ENCODE measurements around the gene KIF12.
"Not testable (repeated sequence)": the region's sequence is repeated elsewhere in the genome, so short reads cannot be mapped to it uniquely, and the experiment has no call there.

KIF12 gene

DNA sequence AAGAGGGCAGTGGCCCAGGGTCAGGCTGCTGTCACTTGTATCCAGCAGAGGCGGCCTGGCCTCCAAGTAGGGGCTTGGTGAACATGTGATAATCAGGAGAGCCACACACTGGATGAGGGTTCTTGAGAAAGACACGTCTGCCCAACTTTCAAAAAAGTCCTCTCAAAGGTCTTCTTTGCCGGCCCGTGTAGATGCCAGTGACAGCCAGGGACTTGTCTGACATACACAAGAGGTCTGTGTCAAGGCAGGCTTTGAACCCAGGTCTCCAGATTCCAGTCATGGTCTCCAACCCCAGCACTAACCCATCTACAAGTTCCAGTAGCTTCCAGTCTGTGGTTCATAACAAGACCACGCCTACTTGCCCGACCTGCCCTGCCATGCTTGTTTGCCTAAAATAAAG, 13.1 kb downstream of the KIF12 start:
- Histone ChIP-seq H3K27ac (ENCODE audit: poor library complexity, severe bottlenecking) (no peak overlapping the region), H3K9me3 (ENCODE audit: severe bottlenecking) (no peaks in the 10 kb centered on the region), H3K27me3 (ENCODE audit: insufficient read depth, poor library complexity, severe bottlenecking) (no peaks in the 10 kb centered on the region), H3K36me3 (ENCODE audit: low read depth) (no peaks in the 10 kb centered on the region), H3K4me1 (ENCODE audit: insufficient read depth, poor library complexity, severe bottlenecking) (no peaks in the 10 kb centered on the region), H3K4me3 (ENCODE audit: severe bottlenecking) (no peak overlapping the region)
- ATAC-seq (ENCODE audit: low read depth) (no peak), DNase-seq (ENCODE audit: low spot score) (peak; percentile 32)
- TF ChIP-seq, protein P1, sequence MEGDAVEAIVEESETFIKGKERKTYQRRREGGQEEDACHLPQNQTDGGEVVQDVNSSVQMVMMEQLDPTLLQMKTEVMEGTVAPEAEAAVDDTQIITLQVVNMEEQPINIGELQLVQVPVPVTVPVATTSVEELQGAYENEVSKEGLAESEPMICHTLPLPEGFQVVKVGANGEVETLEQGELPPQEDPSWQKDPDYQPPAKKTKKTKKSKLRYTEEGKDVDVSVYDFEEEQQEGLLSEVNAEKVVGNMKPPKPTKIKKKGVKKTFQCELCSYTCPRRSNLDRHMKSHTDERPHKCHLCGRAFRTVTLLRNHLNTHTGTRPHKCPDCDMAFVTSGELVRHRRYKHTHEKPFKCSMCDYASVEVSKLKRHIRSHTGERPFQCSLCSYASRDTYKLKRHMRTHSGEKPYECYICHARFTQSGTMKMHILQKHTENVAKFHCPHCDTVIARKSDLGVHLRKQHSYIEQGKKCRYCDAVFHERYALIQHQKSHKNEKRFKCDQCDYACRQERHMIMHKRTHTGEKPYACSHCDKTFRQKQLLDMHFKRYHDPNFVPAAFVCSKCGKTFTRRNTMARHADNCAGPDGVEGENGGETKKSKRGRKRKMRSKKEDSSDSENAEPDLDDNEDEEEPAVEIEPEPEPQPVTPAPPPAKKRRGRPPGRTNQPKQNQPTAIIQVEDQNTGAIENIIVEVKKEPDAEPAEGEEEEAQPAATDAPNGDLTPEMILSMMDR (IDR thresholded peaks at IDR 0.05; ENCODE audit: poor library complexity, severe bottlenecking), result no peak

- TF ChIP-seq, protein P1 (IDR thresholded peaks at IDR 0.05; ENCODE audit: poor library complexity, severe bottlenecking), result no peak
- H3K4me1 ChIP-seq (ENCODE audit: insufficient read depth, poor library complexity, severe bottlenecking), result no peaks in the 10 kb centered on the region
- no peaks in the 10 kb centered on the region for H3K27me3 ChIP-seq (ENCODE audit: insufficient read depth, poor library complexity, severe bottlenecking)
- H3K9me3 ChIP-seq (ENCODE audit: severe bottlenecking), result no peaks in the 10 kb centered on the region
- no peak for ATAC-seq (ENCODE audit: low read depth)
- H3K36me3 ChIP-seq (ENCODE audit: low read depth), result no peaks in the 10 kb centered on the region
- H3K4me3 ChIP-seq (ENCODE audit: severe bottlenecking), result no peak overlapping the region
- no peak overlapping the region for H3K27ac ChIP-seq (ENCODE audit: poor library complexity, severe bottlenecking)
- peak; percentile 41 for DNase-seq (ENCODE audit: low spot score)
Measured at GRCh38 chr9:114085387-114085789, 13.7 kb downstream of the KIF12 start.

- Histone ChIP-seq H3K9me3 (ENCODE audit: severe bottlenecking) (no peaks in the 10 kb centered on the region), H3K4me3 (ENCODE audit: severe bottlenecking) (no peak overlapping the region), H3K4me1 (ENCODE audit: insufficient read depth, poor library complexity, severe bottlenecking) (no peaks in the 10 kb centered on the region), H3K36me3 (ENCODE audit: low read depth) (no peaks in the 10 kb centered on the region), H3K27me3 (ENCODE audit: insufficient read depth, poor library complexity, severe bottlenecking) (no peaks in the 10 kb centered on the region), H3K27ac (ENCODE audit: poor library complexity, severe bottlenecking) (no peak overlapping the region)
- DNase-seq (ENCODE audit: low spot score) (peak; percentile 7), ATAC-seq (ENCODE audit: low read depth) (no peak)
- TF ChIP-seq, protein P1 (IDR thresholded peaks at IDR 0.05; ENCODE audit: poor library complexity, severe bottlenecking), result no peak
Measured at GRCh38 chr9:114084282-114085073, 14.6 kb downstream of the KIF12 start.

GRCh38 chr9:114083666-114084065, 15.4 kb downstream of the KIF12 start:
- Histone ChIP-seq H3K27ac (ENCODE audit: poor library complexity, severe bottlenecking) (no peak overlapping the region), H3K4me1 (ENCODE audit: insufficient read depth, poor library complexity, severe bottlenecking) (no peaks in the 10 kb centered on the region), H3K36me3 (ENCODE audit: low read depth) (no peaks in the 10 kb centered on the region), H3K27me3 (ENCODE audit: insufficient read depth, poor library complexity, severe bottlenecking) (no peaks in the 10 kb centered on the region), H3K4me3 (ENCODE audit: severe bottlenecking) (no peak overlapping the region), H3K9me3 (ENCODE audit: severe bottlenecking) (no peaks in the 10 kb centered on the region)
- DNase-seq (ENCODE audit: low spot score) (peak; percentile 11), ATAC-seq (ENCODE audit: low read depth) (no peak)
- TF ChIP-seq, protein P1 (IDR thresholded peaks at IDR 0.05; ENCODE audit: poor library complexity, severe bottlenecking), result no peak

DNA sequence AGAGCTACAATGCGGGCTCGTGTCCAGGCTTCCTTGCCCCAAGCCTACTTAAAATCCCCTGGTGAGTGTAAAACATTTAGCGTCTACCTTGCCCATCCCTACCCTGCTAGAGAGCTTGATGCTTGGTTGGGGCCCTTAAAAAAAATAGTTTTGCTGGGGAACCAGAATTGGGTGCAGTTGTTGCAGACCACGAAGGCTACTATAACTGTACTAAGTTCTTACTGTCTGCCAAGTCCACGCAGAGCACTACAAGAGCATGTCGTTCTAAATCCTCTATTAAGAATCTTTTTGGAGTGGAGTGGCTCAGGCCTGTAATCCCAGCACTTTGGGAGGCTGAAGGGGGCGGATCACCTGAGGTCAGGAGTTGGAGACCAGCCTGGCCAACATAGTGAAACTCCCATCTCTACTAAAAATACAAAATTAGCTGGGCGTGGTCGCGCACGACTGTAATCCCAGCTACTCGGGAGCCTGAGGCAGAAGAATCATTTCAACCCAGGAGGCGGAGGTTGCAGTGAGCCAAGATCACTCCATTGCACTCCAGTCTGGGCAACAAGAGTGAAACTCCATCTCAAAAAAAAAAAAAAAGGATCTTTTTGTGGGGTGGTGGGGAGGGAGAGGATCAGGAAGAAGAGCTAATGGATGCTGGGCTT, 16.2 kb downstream of the KIF12 start:
- ATAC-seq (ENCODE audit: low read depth); H3K9me3 ChIP-seq (ENCODE audit: severe bottlenecking); H3K36me3 ChIP-seq (ENCODE audit: low read depth); H3K4me3 ChIP-seq (ENCODE audit: severe bottlenecking); H3K27ac ChIP-seq (ENCODE audit: poor library complexity, severe bottlenecking); H3K27me3 ChIP-seq (ENCODE audit: insufficient read depth, poor library complexity, severe bottlenecking); H3K4me1 ChIP-seq (ENCODE audit: insufficient read depth, poor library complexity, severe bottlenecking): not testable (repeated sequence)
- TF ChIP-seq, protein P1 (IDR thresholded peaks at IDR 0.05; ENCODE audit: poor library complexity, severe bottlenecking), result peak; percentile 61
- peak; percentile 4 for DNase-seq (ENCODE audit: low spot score)

Measured in RWPE2 (cell line).